ENCODE measurements around the gene C1QL4.
"Not testable (repeated sequence)": the region's sequence is repeated elsewhere in the genome, so short reads cannot be mapped to it uniquely, and the experiment has no call there.

Gene C1QL4

GRCh38 chr12:49335118-49335954, 1.7 kb downstream of the C1QL4 start:
- DNase-seq (ENCODE audit: low read depth, low spot score) = no peak
- no peak overlapping the region for H3K27ac ChIP-seq

GRCh38 chr12:49334681-49335080, 2.3 kb downstream of the C1QL4 start:
- DNase-seq (ENCODE audit: low read depth, low spot score) = no peak
- H3K27ac ChIP-seq = no peak overlapping the region

GRCh38 chr12:49334226-49334625, 2.8 kb downstream of the C1QL4 start:
- no peak for DNase-seq (ENCODE audit: low read depth, low spot score)
- H3K27ac ChIP-seq = no peak overlapping the region

GRCh38 chr12:49333778-49334177, 3.2 kb downstream of the C1QL4 start:
- not testable (repeated sequence) for H3K27ac ChIP-seq; DNase-seq (ENCODE audit: low read depth, low spot score)

GRCh38 chr12:49332891-49333371, 4.1 kb downstream of the C1QL4 start:
- DNase-seq (ENCODE audit: low read depth, low spot score) = no peak
- no peak overlapping the region for H3K27ac ChIP-seq

- H3K27ac ChIP-seq = no peak overlapping the region
- DNase-seq (ENCODE audit: low read depth, low spot score) = no peak
These were observed 4.5 kb downstream of the C1QL4 start for GRCh38 chr12:49332441-49332861.

- no peak for DNase-seq (ENCODE audit: low read depth, low spot score)
- no peak overlapping the region for H3K27ac ChIP-seq
These were observed 5.4 kb downstream of the C1QL4 start for GRCh38 chr12:49331380-49332222.

GRCh38 chr12:49330631-49331379, 6.2 kb downstream of the C1QL4 start:
- DNase-seq (ENCODE audit: low read depth, low spot score) = no peak
- H3K27ac ChIP-seq = no peak overlapping the region

GRCh38 chr12:49330032-49330619, 6.9 kb downstream of the C1QL4 start:
- no peak for DNase-seq (ENCODE audit: low read depth, low spot score)
- no peak overlapping the region for H3K27ac ChIP-seq

GRCh38 chr12:49328816-49329215, 8.2 kb downstream of the C1QL4 start:
- no peak for DNase-seq (ENCODE audit: low read depth, low spot score)
- no peak overlapping the region for H3K27ac ChIP-seq

- H3K27ac ChIP-seq = no peak overlapping the region
- no peak for DNase-seq (ENCODE audit: low read depth, low spot score)
These were observed 9.1 kb downstream of the C1QL4 start for GRCh38 chr12:49327887-49328286.

GRCh38 chr12:49327368-49327767, 9.6 kb downstream of the C1QL4 start:
- H3K27ac ChIP-seq = no peak overlapping the region
- DNase-seq (ENCODE audit: low read depth, low spot score) = no peak

- no peak overlapping the region for H3K27ac ChIP-seq
- no peak for DNase-seq (ENCODE audit: low read depth, low spot score)
These were observed 11.4 kb downstream of the C1QL4 start for GRCh38 chr12:49325606-49326005.

- DNase-seq (ENCODE audit: low read depth, low spot score) = no peak
- no peak overlapping the region for H3K27ac ChIP-seq
These were observed 13.4 kb downstream of the C1QL4 start for GRCh38 chr12:49323524-49324097.

GRCh38 chr12:49322708-49323523, 14.1 kb downstream of the C1QL4 start, which contains the start of gene TROAP:
TROAP (plus strand) TSS chr12:49323255; CDS start chr12:49323609, 354 bp downstream.
- peak within 1 kb of the TSS; percentile 35 for H3K27ac ChIP-seq
- peak; percentile 89 for DNase-seq (ENCODE audit: low read depth, low spot score)

GRCh38 chr12:49322367-49322707, 14.7 kb downstream of the C1QL4 start:
- peak overlapping the region; percentile 35 for H3K27ac ChIP-seq
- no peak for DNase-seq (ENCODE audit: low read depth, low spot score)

GRCh38 chr12:49320411-49321103, 16.4 kb downstream of the C1QL4 start:
- H3K27ac ChIP-seq; DNase-seq (ENCODE audit: low read depth, low spot score): not testable (repeated sequence)

GRCh38 chr12:49317118-49317517, 19.9 kb downstream of the C1QL4 start:
- DNase-seq (ENCODE audit: low read depth, low spot score); H3K27ac ChIP-seq: not testable (repeated sequence)
